ENCODE measurements around the gene ALG1.
"Not testable (repeated sequence)": the region's sequence is repeated elsewhere in the genome, so short reads cannot be mapped to it uniquely, and the experiment has no call there.

ALG1 gene

DNA sequence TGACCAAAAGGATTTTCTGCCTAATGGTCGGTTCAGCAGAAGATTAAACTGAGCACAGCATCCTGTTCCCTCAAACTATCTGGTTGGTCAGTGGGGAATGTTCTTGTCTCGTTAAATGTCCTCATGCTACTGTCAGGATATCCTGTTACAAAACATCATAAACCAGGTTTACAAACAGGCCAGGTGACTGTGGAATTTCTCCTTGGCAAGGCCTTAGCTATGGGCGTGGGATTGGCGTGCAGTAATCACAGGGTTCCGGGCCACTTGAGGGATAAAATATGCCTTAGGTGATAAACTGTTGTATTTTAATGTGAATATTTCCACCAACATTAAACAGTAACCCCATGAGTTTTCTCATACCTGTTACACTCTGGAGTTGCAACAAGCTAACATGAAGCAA is 33.4 kb downstream of the ALG1 start:
- not testable (repeated sequence) for DNase-seq (ENCODE audit: low read depth)

GRCh38 chr16:5108505-5109158 is 37.0 kb downstream of the ALG1 start:
- DNase-seq (ENCODE audit: low read depth): no peak
- TF ChIP-seq, protein P1, sequence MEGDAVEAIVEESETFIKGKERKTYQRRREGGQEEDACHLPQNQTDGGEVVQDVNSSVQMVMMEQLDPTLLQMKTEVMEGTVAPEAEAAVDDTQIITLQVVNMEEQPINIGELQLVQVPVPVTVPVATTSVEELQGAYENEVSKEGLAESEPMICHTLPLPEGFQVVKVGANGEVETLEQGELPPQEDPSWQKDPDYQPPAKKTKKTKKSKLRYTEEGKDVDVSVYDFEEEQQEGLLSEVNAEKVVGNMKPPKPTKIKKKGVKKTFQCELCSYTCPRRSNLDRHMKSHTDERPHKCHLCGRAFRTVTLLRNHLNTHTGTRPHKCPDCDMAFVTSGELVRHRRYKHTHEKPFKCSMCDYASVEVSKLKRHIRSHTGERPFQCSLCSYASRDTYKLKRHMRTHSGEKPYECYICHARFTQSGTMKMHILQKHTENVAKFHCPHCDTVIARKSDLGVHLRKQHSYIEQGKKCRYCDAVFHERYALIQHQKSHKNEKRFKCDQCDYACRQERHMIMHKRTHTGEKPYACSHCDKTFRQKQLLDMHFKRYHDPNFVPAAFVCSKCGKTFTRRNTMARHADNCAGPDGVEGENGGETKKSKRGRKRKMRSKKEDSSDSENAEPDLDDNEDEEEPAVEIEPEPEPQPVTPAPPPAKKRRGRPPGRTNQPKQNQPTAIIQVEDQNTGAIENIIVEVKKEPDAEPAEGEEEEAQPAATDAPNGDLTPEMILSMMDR (IDR thresholded peaks at IDR 0.05; ENCODE audit: low read length, missing control alignments): no peak
- H3K4me3 ChIP-seq (replicated peaks; ENCODE audit: low read depth, low read length): no peak overlapping the region

More for the DNA sequence above, 33.4 kb downstream of the ALG1 start:
- not testable (repeated sequence) for H3K4me3 ChIP-seq (replicated peaks; ENCODE audit: low read depth, low read length)

GRCh38 chr16:5110933-5111332 is 39.3 kb downstream of the ALG1 start:
- DNase-seq (ENCODE audit: low read depth); H3K4me3 ChIP-seq (replicated peaks; ENCODE audit: low read depth, low read length): not testable (repeated sequence)

DNA sequence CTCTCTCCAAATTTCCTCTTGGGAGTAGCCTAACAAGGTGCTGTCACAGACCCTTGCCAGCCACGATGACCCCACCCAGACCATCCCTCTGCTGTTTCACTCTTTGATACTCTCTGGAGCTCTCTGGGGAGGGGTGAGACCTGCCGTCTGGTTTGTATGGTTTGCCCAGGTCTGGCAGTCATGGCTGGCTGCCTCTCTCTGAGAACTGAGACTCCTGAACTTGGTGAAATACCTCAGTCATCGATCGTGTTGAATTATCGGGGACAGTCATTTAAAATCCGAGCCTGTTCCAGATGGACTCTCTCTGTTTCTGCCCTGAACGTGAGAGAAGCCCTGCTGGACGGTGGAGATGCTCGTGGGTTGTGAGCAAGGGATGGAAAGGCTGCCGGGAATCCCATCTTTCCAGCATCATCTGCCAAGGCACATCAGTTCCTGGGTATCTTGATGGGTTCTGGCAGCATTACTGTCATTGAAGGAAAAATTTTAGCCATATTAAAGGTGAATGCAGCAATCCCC is 45.2 kb downstream of the ALG1 start:
- DNase-seq (ENCODE audit: low read depth); H3K4me3 ChIP-seq (replicated peaks; ENCODE audit: low read depth, low read length): not testable (repeated sequence)

- H3K4me3 ChIP-seq (replicated peaks; ENCODE audit: low read depth, low read length): not testable (repeated sequence)
- peak; percentile 38 for DNase-seq (ENCODE audit: low read depth)
Measured at GRCh38 chr16:5117300-5118087, 45.9 kb downstream of the ALG1 start.

- not testable (repeated sequence) for H3K4me3 ChIP-seq (replicated peaks; ENCODE audit: low read depth, low read length); DNase-seq (ENCODE audit: low read depth)
Measured at GRCh38 chr16:5131467-5132004, 59.9 kb downstream of the ALG1 start.

DNA sequence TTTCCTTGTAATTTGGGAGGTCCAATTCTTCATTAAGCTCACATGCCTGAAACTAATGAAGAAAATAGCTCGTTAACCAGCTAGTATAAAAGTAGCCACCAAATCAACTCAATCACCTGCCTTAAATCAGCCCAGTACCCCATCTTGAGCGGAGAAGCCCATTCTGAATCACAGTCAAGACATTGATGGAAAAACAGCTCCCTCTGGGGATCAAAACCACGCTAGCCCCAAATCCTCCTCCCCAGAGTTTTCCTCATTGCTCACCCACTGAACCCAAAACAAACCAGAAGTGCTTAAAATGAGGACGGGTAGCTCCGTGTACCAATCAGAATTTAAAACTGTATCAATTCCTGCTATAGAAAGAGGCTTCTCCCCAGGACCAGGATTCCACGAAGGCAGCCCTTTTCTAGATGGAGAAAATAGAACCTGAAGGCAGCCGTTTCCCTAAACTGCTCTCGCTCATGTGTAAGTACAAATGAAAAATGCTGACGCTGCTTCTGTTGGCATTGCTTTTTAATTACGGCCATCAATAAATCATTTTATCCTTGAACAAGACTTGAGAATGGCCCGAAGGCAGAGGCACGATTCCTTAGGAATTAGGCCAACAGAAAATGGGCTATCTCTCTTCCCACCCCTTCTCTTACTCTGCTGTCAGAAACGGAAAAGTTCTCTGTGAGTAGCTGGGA is 61.4 kb downstream of the ALG1 start:
- H3K4me3 ChIP-seq (replicated peaks; ENCODE audit: low read depth, low read length); DNase-seq (ENCODE audit: low read depth): not testable (repeated sequence)

DNA sequence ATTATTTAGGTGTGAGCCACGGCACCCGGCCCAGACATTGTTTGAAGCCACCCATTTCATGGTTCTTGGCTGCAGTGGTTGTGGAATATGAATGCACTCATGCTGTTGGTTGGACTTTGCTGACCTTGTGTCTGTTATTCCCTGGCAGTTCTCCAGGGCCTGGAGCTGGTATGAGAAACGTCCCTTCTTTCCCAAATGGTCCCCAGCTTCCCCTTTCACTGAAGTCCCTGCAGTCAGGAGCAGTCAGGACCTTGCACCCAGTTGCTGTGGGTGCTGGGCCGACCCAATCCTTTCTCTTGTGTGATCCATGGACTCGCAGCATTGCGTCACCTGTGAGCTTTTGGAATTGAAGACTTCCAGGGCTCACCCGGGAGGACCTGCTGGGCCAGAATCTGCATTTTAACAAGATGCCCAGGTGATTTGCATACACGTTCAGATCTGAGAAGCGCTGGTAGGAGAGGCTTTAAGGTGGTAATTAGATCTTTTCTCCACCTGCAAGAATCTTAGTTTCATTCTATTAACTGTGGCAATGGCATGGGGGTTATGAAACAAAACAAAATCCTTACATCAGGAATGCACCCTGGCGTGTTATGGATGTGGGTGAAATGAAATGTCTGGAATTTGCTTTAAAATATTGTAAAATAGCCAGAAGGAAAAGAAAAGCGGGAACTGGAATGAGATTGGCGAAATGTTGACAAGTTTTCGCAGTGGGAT is 63.3 kb downstream of the ALG1 start:
- DNase-seq (ENCODE audit: low read depth); H3K4me3 ChIP-seq (replicated peaks; ENCODE audit: low read depth, low read length): not testable (repeated sequence)
